Brain microvascular endothelial cell (primary cell): Measurements from ENCODE around the gene HSD17B14.
A peak's percentile ranks its signal among the peaks of the same experiment; 100 is the strongest.

Experiments
- DNase-seq: peaks from one replicate; pipeline ENCODE4 v3.0.0-alpha.2; 2020
- H3K27ac ChIP-seq: fragments of 250-450 bp; sonication (Bioruptor Pico); 2 replicates; pipeline ENCODE4 v1.5.1; 2020; ENCODE audit warnings: mild to moderate bottlenecking, moderate library complexity
- H3K27me3 ChIP-seq: fragments of 250-450 bp; sonication (Bioruptor Pico); replicated peaks from 2 replicates; pipeline ENCODE4 v1.5.1; 2020; ENCODE audit warnings: mild to moderate bottlenecking
- H3K36me3 ChIP-seq: fragments of 250-450 bp; sonication (Bioruptor Pico); replicated peaks from 2 replicates; pipeline ENCODE4 v1.5.1; 2020; ENCODE audit warnings: mild to moderate bottlenecking
- H3K4me3 ChIP-seq: 2 replicates; pipeline ENCODE4 v1.5.1; 2011; ENCODE audit warnings: low read depth, mild to moderate bottlenecking, control low read depth, low read length, moderate library complexity
- in situ Hi-C: cut with HindIII; loops from 2 replicates; pipeline ENCODE4 v1.10.0; 2017; ENCODE audit warnings: low sequenced_read_pairs, low pct_ligation_motif_present
- TF ChIP-seq, protein P1 (sequence below): IDR thresholded peaks from 2 replicates; pipeline ENCODE4 v1.5.1; 2011; ENCODE audit warnings: low read depth, mild to moderate bottlenecking, moderate library complexity, low read length, control low read depth, inconsistent platforms; ENCODE audit errors: missing control alignments

HSD17B14 gene

DNA sequence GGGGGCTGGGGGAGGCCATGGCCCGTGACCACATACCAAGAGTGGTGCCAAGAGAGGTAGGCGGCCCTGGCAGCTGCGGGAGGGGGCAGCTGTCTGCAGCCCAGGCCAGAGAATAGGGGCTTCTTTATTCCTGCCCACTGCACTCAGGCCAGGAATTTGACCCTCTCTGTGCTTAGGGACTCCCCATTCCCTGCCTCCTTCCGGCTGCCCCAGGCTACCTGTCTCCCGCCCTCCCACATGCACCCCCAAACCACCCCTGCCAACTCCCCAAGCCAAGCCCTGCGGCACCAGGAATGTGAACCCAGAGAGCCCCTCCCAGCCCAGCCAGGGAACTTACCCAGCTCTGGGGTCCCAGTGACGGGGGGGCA, 31.4 kb upstream of the HSD17B14 start:
- in situ Hi-C loops: no loop called here
- DNase-seq: no peak
- peak overlapping the region; percentile 48 for H3K27ac ChIP-seq
- H3K4me3 ChIP-seq: peak overlapping the region; percentile 60
- peaks cover 7% of the 10 kb centered on the region for H3K36me3 ChIP-seq
- TF ChIP-seq, protein P1, sequence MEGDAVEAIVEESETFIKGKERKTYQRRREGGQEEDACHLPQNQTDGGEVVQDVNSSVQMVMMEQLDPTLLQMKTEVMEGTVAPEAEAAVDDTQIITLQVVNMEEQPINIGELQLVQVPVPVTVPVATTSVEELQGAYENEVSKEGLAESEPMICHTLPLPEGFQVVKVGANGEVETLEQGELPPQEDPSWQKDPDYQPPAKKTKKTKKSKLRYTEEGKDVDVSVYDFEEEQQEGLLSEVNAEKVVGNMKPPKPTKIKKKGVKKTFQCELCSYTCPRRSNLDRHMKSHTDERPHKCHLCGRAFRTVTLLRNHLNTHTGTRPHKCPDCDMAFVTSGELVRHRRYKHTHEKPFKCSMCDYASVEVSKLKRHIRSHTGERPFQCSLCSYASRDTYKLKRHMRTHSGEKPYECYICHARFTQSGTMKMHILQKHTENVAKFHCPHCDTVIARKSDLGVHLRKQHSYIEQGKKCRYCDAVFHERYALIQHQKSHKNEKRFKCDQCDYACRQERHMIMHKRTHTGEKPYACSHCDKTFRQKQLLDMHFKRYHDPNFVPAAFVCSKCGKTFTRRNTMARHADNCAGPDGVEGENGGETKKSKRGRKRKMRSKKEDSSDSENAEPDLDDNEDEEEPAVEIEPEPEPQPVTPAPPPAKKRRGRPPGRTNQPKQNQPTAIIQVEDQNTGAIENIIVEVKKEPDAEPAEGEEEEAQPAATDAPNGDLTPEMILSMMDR: no peak
- H3K27me3 ChIP-seq: no peaks in the 10 kb centered on the region

DNA sequence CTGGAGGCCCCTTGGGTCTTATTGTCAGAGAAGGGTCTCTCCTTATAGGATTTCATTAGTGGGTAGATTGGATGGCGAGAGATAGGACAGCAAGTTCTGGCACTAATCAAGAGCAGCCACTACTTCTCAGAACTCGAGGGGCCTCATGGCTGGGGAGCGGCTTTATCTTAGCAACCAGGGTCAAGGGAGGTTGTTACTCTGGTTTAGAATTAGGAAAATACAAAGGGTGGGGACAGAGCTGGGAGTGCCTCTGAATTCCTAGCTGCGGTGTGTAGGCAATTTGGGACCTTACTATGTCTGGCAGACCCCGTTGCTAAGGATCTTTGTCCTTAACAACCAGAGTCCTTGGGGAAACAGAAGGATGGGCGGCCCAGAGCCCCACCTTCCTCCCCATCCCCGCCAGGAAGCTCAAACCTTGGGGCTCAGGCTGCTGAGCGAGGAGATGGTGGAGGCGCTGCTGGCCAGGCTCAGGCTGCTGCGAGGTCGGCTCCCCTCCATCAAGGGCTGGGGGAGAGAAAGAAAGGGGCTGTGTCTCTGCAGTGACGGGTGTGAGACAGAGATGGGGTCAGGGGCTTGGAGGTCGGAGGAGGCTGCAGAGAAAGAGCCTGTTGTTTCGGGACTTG, 30.9 kb upstream of the HSD17B14 start:
- Histone ChIP-seq H3K36me3 (peaks cover 2% of the 10 kb centered on the region), H3K27ac (no peak overlapping the region), H3K4me3 (peak overlapping the region; percentile 60), H3K27me3 (no peaks in the 10 kb centered on the region)
- no peak for DNase-seq
- TF ChIP-seq, protein P1: no peak
- in situ Hi-C loops: no loop called here

DNA sequence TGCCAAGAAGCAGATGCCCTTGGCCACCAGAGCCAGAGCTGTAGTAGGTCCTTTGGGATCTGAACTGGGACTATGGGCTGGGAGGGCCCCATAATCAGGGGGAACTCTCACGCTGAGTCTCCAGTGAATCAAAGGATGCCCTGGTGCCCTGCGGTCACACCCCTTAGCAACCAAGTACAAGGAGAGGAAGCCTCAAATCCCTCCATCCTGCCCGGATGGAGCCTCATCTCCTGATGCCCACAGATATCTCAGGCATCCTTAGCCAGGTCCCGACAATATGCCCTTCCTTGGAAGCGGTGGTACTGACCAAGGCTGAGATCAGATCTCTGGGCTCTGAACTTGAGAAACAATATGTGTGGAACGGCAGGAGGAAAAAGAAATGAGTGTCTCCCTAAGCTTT, 30.4 kb upstream of the HSD17B14 start:
- TF ChIP-seq, protein P1: no peak
- Histone ChIP-seq H3K27ac (no peak overlapping the region), H3K27me3 (no peaks in the 10 kb centered on the region), H3K36me3 (peaks cover 2% of the 10 kb centered on the region), H3K4me3 (no peak overlapping the region)
- no peak for DNase-seq
- in situ Hi-C loops: no loop called here

DNA sequence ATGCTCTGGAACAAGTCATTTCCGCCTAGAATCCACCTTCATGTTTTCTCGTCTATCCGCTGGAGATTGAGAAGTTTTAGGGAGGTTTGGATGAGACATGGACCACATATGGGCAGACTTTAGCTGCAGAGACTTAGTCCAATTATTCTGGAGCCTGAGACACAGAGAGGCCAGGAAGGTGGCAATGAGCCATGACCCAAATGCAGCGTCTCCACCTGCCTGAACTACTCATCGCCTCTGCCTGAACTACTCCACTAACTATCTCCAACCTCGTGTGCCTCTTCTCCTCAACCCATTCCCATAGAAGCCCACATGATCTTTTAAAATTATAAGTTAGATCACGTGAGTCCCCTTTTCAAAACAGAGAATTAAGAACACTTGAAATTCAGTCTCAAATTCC, 26.5 kb upstream of the HSD17B14 start:
- Histone ChIP-seq H3K4me3 (no peak overlapping the region), H3K27ac (no peak overlapping the region), H3K27me3 (no peaks in the 10 kb centered on the region), H3K36me3 (peaks cover 10% of the 10 kb centered on the region)
- DNase-seq: no peak
- TF ChIP-seq, protein P1: no peak
- in situ Hi-C loops: no loop called here

DNA sequence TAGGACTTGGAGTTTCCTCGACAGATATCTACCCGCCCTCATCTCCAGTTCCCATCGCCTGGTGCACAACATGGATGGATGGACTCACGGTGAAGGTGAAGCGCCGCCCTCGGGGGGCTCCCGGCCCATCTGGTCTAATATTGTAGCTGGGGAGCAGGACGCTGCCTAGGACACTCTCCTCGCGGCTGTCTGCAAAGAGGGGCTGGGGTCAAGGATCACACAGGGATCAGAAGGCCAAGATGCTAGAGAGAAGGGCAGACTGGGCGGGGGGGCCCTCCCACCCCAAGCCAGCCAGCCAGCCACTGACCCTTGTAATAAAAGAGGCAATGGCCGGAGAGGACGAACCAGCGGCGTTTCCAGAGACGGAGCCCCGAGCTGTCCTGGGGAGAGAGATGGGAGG, 25.0 kb upstream of the HSD17B14 start:
- in situ Hi-C loops: no loop called here
- peaks cover 10% of the 10 kb centered on the region for H3K36me3 ChIP-seq
- no peak for DNase-seq
- no peaks in the 10 kb centered on the region for H3K27me3 ChIP-seq
- no peak overlapping the region for H3K27ac ChIP-seq
- no peak overlapping the region for H3K4me3 ChIP-seq
- TF ChIP-seq, protein P1: no peak

DNA sequence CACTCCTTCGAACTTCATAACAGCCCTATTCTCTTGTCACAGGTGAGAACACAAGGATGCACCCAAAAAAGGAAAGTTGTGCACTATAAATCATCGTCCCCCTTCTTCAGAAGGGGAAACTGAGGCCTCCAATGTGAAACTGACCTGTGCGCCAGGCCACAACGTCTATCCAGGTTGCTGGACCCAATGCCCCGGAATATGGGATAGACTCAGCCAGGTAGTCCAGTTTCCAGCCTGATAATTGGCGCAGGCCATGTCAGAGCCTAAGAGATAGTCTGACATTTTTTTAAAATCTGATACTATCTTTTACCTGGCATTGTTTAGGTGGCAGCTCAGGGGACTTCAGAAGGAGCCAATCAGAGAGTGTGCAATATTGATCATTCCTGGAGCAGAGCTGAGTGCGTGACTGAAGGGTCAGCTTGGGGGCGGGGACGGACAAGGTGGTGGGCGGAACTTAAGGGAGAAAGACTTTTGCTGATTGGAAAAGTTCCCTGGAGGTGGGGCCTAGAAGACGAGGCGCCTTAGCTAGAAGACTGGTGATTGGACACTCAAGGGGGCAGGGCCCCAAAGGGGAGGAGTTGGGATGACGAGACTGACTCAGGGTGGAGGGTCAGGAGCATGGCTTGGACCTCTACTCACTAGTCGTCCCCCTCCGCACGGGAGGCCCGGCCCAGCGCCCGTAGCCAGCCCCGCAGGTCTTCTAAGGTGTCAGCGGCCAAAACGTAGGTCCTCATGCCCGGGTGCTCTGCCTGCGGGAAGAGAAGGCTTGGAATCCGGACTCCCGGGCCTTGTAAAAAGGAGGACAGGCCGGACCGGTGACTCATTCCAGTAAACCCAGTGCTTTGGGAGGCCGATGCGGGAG, 23.7 kb upstream of the HSD17B14 start:
- DNase-seq: no peak
- Histone ChIP-seq H3K36me3 (peaks cover 10% of the 10 kb centered on the region), H3K4me3 (no peak overlapping the region), H3K27ac (no peak overlapping the region), H3K27me3 (no peaks in the 10 kb centered on the region)
- in situ Hi-C loops: no loop called here
- TF ChIP-seq, protein P1: no peak
